ENCODE data around the gene CDC42EP4.
"Not testable (repeated sequence)": the region's sequence is repeated elsewhere in the genome, so short reads cannot be mapped to it uniquely, and the experiment has no call there.

The CDC42EP4 gene

GRCh38 chr17:73267648-73268537 is 43.9 kb downstream of the CDC42EP4 start:
- no peak overlapping the region for H3K27ac ChIP-seq (ENCODE audit: low read depth, low read length)
- no peak overlapping the region for H3K4me3 ChIP-seq (ENCODE audit: low read depth in 1 of 2, low read length in 2 of 2)
- H3K4me1 ChIP-seq (ENCODE audit: control insufficient read depth in 1 of 2, insufficient read depth in 2 of 2, low read length in 2 of 2), result peaks cover 5 to 12% of the 10 kb centered on the region in 2 donors
- H3K36me3 ChIP-seq (ENCODE audit: control insufficient read depth in 1 of 2, insufficient read depth in 2 of 2, low read length in 2 of 2), result no peaks in the 10 kb centered on the region
- no peaks in the 10 kb centered on the region for H3K27me3 ChIP-seq (ENCODE audit: control insufficient read depth in 1 of 2, insufficient read depth in 2 of 2, low read length in 2 of 2)
- no peaks in the 10 kb centered on the region for H3K9me3 ChIP-seq (ENCODE audit: control insufficient read depth in 1 of 2, low read length in 2 of 2)
- H3K9ac ChIP-seq (ENCODE audit: low read depth in 1 of 2, low read length in 2 of 2), result no peak overlapping the region

GRCh38 chr17:73266796-73267195 is 45.0 kb downstream of the CDC42EP4 start:
- H3K27ac ChIP-seq (ENCODE audit: low read depth, low read length), result no peak overlapping the region

GRCh38 chr17:73265646-73266640 is 45.9 kb downstream of the CDC42EP4 start:
- H3K27ac ChIP-seq (ENCODE audit: low read depth, low read length), result no peak overlapping the region
- H3K36me3 ChIP-seq (ENCODE audit: control insufficient read depth in 1 of 2, insufficient read depth in 2 of 2, low read length in 2 of 2), result no peaks in the 10 kb centered on the region
- H3K9ac ChIP-seq (ENCODE audit: low read depth in 1 of 2, low read length in 2 of 2), result no peak overlapping the region
- H3K27me3 ChIP-seq (ENCODE audit: control insufficient read depth in 1 of 2, insufficient read depth in 2 of 2, low read length in 2 of 2), result no peaks in the 10 kb centered on the region
- H3K4me3 ChIP-seq (ENCODE audit: low read depth in 1 of 2, low read length in 2 of 2), result no peak overlapping the region
- no peaks in the 10 kb centered on the region for H3K9me3 ChIP-seq (ENCODE audit: control insufficient read depth in 1 of 2, low read length in 2 of 2)
- H3K4me1 ChIP-seq (ENCODE audit: control insufficient read depth in 1 of 2, insufficient read depth in 2 of 2, low read length in 2 of 2), result peaks cover 18 to 25% of the 10 kb centered on the region in 2 donors

More at GRCh38 chr17:73266796-73267195, 45.0 kb downstream of the CDC42EP4 start:
- Histone ChIP-seq H3K4me1 (ENCODE audit: control insufficient read depth in 1 of 2, insufficient read depth in 2 of 2, low read length in 2 of 2) (peaks cover 14 to 22% of the 10 kb centered on the region in 2 donors), H3K9me3 (ENCODE audit: control insufficient read depth in 1 of 2, low read length in 2 of 2) (no peaks in the 10 kb centered on the region), H3K4me3 (ENCODE audit: low read depth in 1 of 2, low read length in 2 of 2) (no peak overlapping the region), H3K36me3 (ENCODE audit: control insufficient read depth in 1 of 2, insufficient read depth in 2 of 2, low read length in 2 of 2) (no peaks in the 10 kb centered on the region), H3K9ac (ENCODE audit: low read depth in 1 of 2, low read length in 2 of 2) (no peak overlapping the region), H3K27me3 (ENCODE audit: control insufficient read depth in 1 of 2, insufficient read depth in 2 of 2, low read length in 2 of 2) (no peaks in the 10 kb centered on the region)

GRCh38 chr17:73264448-73264847 is 47.4 kb downstream of the CDC42EP4 start:
- H3K27me3 ChIP-seq (ENCODE audit: control insufficient read depth in 1 of 2, insufficient read depth in 2 of 2, low read length in 2 of 2); H3K36me3 ChIP-seq (ENCODE audit: control insufficient read depth in 1 of 2, insufficient read depth in 2 of 2, low read length in 2 of 2); H3K9ac ChIP-seq (ENCODE audit: low read depth in 1 of 2, low read length in 2 of 2); H3K9me3 ChIP-seq (ENCODE audit: control insufficient read depth in 1 of 2, low read length in 2 of 2); H3K27ac ChIP-seq (ENCODE audit: low read depth, low read length); H3K4me3 ChIP-seq (ENCODE audit: low read depth in 1 of 2, low read length in 2 of 2): not testable (repeated sequence)
- H3K4me1 ChIP-seq (ENCODE audit: control insufficient read depth in 1 of 2, insufficient read depth in 2 of 2, low read length in 2 of 2), result peaks cover 18 to 25% of the 10 kb centered on the region in 2 donors

GRCh38 chr17:73262676-73263642 is 48.8 kb downstream of the CDC42EP4 start:
- Histone ChIP-seq H3K4me3 (ENCODE audit: low read depth in 1 of 2, low read length in 2 of 2) (peak overlapping the region in 1 of 2 donors; percentile 40), H3K9ac (ENCODE audit: low read depth in 1 of 2, low read length in 2 of 2) (peak overlapping the region; percentile 38 to 61), H3K4me1 (ENCODE audit: control insufficient read depth in 1 of 2, insufficient read depth in 2 of 2, low read length in 2 of 2) (peaks cover 18 to 24% of the 10 kb centered on the region in 2 donors), H3K27me3 (ENCODE audit: control insufficient read depth in 1 of 2, insufficient read depth in 2 of 2, low read length in 2 of 2) (no peaks in the 10 kb centered on the region), H3K9me3 (ENCODE audit: control insufficient read depth in 1 of 2, low read length in 2 of 2) (no peaks in the 10 kb centered on the region), H3K36me3 (ENCODE audit: control insufficient read depth in 1 of 2, insufficient read depth in 2 of 2, low read length in 2 of 2) (no peaks in the 10 kb centered on the region), H3K27ac (ENCODE audit: low read depth, low read length) (no peak overlapping the region)

- Histone ChIP-seq H3K36me3 (ENCODE audit: control insufficient read depth in 1 of 2, insufficient read depth in 2 of 2, low read length in 2 of 2) (no peaks in the 10 kb centered on the region), H3K4me1 (ENCODE audit: control insufficient read depth in 1 of 2, insufficient read depth in 2 of 2, low read length in 2 of 2) (peaks cover 18% of the 10 kb centered on the region in 2 donors), H3K9ac (ENCODE audit: low read depth in 1 of 2, low read length in 2 of 2) (peak overlapping the region; percentile 38 to 61), H3K4me3 (ENCODE audit: low read depth in 1 of 2, low read length in 2 of 2) (peak overlapping the region in 1 of 2 donors; percentile 40), H3K9me3 (ENCODE audit: control insufficient read depth in 1 of 2, low read length in 2 of 2) (no peaks in the 10 kb centered on the region), H3K27me3 (ENCODE audit: control insufficient read depth in 1 of 2, insufficient read depth in 2 of 2, low read length in 2 of 2) (no peaks in the 10 kb centered on the region), H3K27ac (ENCODE audit: low read depth, low read length) (peak overlapping the region; percentile 42)
Observed at GRCh38 chr17:73261952-73262675, 49.7 kb downstream of the CDC42EP4 start.

GRCh38 chr17:73261617-73261951 is 50.2 kb downstream of the CDC42EP4 start, which contains the start of gene CPSF4L:
TSS of gene CPSF4L (minus strand) at chr17:73261880. CDS start at chr17:73261818, 62 bp downstream.
- H3K27me3 ChIP-seq (ENCODE audit: control insufficient read depth in 1 of 2, insufficient read depth in 2 of 2, low read length in 2 of 2), result no peaks in the 10 kb centered on the region
- peak within 1 kb of the TSS in 1 of 2 donors; percentile 40 for H3K4me3 ChIP-seq (ENCODE audit: low read depth in 1 of 2, low read length in 2 of 2)
- H3K36me3 ChIP-seq (ENCODE audit: control insufficient read depth in 1 of 2, insufficient read depth in 2 of 2, low read length in 2 of 2), result no peaks in the 10 kb centered on the region
- H3K9ac ChIP-seq (ENCODE audit: low read depth in 1 of 2, low read length in 2 of 2), result peak within 1 kb of the TSS; percentile 43 to 61
- peaks cover 18% of the 10 kb centered on the region in 2 donors for H3K4me1 ChIP-seq (ENCODE audit: control insufficient read depth in 1 of 2, insufficient read depth in 2 of 2, low read length in 2 of 2)
- H3K27ac ChIP-seq (ENCODE audit: low read depth, low read length), result peak within 1 kb of the TSS; percentile 42
- no peaks in the 10 kb centered on the region for H3K9me3 ChIP-seq (ENCODE audit: control insufficient read depth in 1 of 2, low read length in 2 of 2)

GRCh38 chr17:73257516-73257915 is 54.3 kb downstream of the CDC42EP4 start:
- H3K27me3 ChIP-seq (ENCODE audit: control insufficient read depth in 1 of 2, insufficient read depth in 2 of 2, low read length in 2 of 2), result no peaks in the 10 kb centered on the region
- H3K36me3 ChIP-seq (ENCODE audit: control insufficient read depth in 1 of 2, insufficient read depth in 2 of 2, low read length in 2 of 2), result no peaks in the 10 kb centered on the region
- no peak overlapping the region for H3K27ac ChIP-seq (ENCODE audit: low read depth, low read length)
- H3K4me1 ChIP-seq (ENCODE audit: control insufficient read depth in 1 of 2, insufficient read depth in 2 of 2, low read length in 2 of 2), result peaks cover 8 to 15% of the 10 kb centered on the region in 2 donors
- no peaks in the 10 kb centered on the region for H3K9me3 ChIP-seq (ENCODE audit: control insufficient read depth in 1 of 2, low read length in 2 of 2)
- no peak overlapping the region for H3K9ac ChIP-seq (ENCODE audit: low read depth in 1 of 2, low read length in 2 of 2)
- H3K4me3 ChIP-seq (ENCODE audit: low read depth in 1 of 2, low read length in 2 of 2), result no peak overlapping the region

- Histone ChIP-seq H3K27me3 (ENCODE audit: control insufficient read depth in 1 of 2, insufficient read depth in 2 of 2, low read length in 2 of 2) (no peaks in the 10 kb centered on the region), H3K27ac (ENCODE audit: low read depth, low read length) (no peak overlapping the region), H3K4me1 (ENCODE audit: control insufficient read depth in 1 of 2, insufficient read depth in 2 of 2, low read length in 2 of 2) (peaks cover 0 to 6% of the 10 kb centered on the region in 2 donors), H3K36me3 (ENCODE audit: control insufficient read depth in 1 of 2, insufficient read depth in 2 of 2, low read length in 2 of 2) (no peaks in the 10 kb centered on the region), H3K4me3 (ENCODE audit: low read depth in 1 of 2, low read length in 2 of 2) (no peak overlapping the region), H3K9ac (ENCODE audit: low read depth in 1 of 2, low read length in 2 of 2) (no peak overlapping the region), H3K9me3 (ENCODE audit: control insufficient read depth in 1 of 2, low read length in 2 of 2) (no peaks in the 10 kb centered on the region)
Observed at GRCh38 chr17:73256220-73256619, 55.6 kb downstream of the CDC42EP4 start.
